NCI-H2107 (cell line): ENCODE measurements around the gene RUFY4.
"Not testable (repeated sequence)": the region's sequence is repeated elsewhere in the genome, so short reads cannot be mapped to it uniquely, and the experiment has no call there.

Experiments used
- DNase-seq: peaks from one replicate; lab custom pipeline; 2025; lab: John Stamatoyannopoulos, UW

Gene RUFY4

GRCh38 chr2:218082586-218083351, 13.7 kb downstream of the RUFY4 start:
- no peak for DNase-seq

DNA sequence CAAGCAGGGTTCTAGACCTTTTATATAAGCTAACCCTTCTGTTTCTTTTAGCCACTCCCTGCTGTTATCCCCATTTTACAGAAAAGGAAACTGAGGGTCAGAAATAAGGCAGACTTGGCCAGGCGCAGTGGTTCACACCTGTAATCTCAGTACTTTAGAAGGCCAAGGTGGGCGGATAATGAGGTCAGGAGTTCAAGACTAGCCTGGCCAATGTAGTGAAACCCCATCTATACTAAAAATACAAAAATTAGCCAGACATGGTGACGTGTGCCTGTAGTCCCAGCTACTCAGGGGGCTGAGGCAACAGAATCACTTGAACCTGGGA, 14.3 kb downstream of the RUFY4 start:
- no peak for DNase-seq

- DNase-seq, result no peak
Measured at GRCh38 chr2:218086478-218086877, 17.4 kb downstream of the RUFY4 start.

DNA sequence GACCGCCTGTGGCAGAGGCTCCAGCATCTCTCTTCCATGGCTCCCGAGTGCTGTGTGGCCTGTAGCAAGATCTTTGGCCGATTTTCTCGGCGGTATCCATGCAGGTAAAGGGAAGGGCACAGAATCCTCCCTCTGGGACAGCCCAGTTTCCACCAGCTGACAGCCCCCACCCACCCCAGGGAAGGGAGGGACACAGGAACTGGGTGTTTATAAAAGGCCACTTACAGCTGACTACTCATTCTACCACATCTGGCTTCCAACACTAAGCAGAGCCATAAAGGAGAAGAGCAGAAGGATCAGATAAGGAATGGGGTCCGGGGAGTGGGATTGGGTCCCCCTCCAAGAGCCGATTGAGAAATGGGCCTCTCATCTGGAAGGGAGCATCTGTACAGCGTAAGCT, 20.2 kb downstream of the RUFY4 start:
- no peak for DNase-seq

GRCh38 chr2:218091746-218092145, 22.7 kb downstream of the RUFY4 start:
- DNase-seq, result no peak

DNA sequence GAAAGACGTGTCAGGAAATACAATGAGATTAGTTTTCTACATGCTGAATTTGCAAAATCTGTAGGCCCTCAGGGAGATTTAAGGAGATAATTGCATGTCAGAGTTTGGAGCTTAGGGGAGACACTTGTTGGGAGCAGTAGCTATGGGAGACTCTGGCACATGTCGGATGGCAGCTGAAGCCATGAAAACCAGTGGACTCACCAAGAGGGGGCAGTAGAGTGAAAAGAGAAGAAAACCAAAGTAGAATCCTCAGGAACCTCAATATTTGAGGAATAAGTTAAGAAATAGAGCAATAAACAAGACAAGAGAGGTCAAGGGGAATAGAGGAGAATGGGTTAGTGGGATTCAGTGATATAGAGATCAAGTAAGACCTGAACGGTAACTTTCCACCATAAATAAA, 24.8 kb downstream of the RUFY4 start:
- no peak for DNase-seq

DNA sequence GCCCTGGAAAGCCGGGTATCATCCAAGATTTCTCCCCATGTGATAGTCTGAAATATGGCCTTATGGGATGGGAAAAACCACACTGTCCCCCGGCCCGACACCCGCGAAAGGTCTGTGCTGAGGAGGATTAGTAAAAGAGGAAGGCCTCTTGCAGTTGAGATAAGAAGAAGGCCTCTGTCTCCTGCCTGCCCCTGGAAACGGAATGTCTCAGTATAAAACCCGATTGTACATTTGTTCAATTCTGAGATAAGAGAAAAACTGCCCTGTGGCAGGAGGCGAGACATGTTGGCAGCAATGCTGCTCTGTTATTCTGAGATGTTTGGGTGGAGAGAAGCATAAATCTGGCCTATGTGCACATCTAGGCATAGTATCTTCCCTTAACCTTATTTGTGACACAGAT, 26.8 kb downstream of the RUFY4 start:
- no peak for DNase-seq

GRCh38 chr2:218097975-218098374, 28.9 kb downstream of the RUFY4 start:
- no peak for DNase-seq

DNA sequence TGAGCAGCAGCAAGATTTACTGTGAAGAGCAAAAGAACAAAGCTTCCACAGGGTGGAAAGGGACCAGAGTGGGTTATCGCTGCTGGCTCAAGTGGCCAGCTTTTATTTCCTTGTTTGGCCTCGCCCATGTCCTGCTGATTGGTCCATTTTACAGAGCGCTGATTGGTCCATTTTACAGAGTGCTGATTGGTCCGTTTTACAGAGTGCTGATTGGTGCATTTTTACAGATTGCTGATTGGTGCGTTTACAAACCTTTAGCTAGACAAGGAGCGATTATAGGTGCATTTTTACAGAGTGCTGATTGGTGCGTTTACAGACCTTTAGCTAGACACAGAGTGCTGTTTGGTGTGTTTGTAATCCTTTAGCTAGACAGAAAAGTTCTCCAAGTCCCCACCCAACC, 39.8 kb downstream of the RUFY4 start:
- DNase-seq, result not testable (repeated sequence)

DNA sequence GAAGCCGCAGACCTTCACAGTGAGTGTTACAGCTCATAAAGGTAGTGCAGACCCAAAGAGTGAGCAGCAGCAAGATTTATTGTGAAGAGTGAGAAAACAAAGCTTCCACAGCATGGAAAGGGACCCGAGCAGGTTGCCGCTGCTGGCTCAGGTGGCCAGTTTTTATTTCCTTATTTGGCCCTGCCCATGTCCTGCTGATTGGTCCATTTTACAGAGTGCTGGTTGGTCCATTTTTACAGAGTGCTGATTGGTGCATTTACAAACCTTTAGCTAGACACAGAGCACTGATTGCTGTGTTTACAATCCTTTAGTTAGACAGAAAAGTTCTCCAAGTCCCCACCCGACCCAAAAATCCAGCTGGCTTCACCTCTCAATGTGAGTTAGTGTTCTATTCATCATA, 52.7 kb downstream of the RUFY4 start:
- not testable (repeated sequence) for DNase-seq

DNA sequence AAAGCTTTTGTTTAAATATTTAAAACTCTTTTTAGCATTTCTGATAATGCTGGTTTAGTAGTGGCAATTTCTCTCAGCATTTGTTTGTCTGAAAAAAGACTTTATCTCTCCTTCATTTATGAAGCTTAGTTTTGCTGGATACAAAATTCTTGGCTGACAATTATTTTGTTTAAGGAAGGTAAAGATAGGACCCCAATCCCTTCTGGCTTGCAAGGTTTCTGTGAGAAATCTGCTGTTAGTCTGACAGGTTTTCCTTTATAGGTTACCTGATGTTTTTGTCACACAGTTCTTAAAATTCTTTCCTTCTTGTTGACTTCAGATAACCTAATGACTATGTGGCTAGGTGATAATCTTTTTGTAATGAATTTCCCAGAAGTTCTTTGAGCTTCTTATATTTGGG, 53.2 kb downstream of the RUFY4 start:
- not testable (repeated sequence) for DNase-seq

- DNase-seq, result no peak
Measured at GRCh38 chr2:218123986-218124385, 54.9 kb downstream of the RUFY4 start.

DNA sequence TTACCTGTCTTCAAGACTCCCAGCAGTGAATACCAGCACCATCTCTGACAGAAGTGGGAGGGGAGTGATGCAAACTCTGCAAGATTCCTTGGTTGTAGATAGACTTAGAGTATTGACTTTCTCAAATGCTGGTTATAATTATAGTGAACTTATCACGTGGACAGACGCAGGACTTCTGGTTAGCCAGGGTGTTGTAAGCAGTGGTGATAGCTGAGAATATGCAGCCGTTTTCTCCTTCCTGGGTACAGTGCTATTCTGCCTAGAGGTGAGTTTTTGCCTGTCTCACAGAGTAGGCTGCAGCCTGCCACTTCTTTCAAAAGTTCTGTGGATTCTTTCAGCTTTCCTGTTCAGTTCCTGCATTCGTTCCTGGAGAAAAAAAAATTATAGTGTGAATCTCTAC, 56.0 kb downstream of the RUFY4 start:
- DNase-seq, result no peak

DNA sequence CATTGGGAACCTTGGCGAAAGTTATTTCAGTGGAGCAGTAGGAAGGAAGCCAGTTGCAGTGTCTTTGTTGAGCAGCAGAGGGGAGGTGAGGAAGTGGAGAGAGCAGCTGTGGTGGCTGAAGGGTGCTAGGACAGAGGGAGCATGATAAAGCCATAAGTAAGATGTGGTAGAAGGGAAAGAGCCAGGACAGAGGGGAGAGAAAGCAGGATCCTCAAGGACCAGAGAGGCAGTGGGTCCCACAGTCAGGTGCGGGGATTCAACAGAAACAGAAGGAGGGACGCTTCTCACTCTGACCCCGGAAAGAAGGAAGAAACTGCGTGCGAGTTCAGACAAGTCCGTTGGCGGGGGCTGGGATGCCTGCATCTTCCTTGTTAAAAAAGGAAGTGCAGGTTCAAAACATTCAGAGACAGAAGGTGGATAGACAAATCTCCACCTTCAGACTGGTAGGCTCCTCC, 56.6 kb downstream of the RUFY4 start, which contains the start of gene CXCR2:
Gene CXCR2, plus strand, starts transcription at position 403 of the 455 bp plus-strand sequence. CDS start 8,774 bp downstream, outside the sequence.
- DNase-seq, result no peak

- DNase-seq, result no peak
Measured at GRCh38 chr2:218127929-218128455, 58.9 kb downstream of the RUFY4 start.

GRCh38 chr2:218128781-218129457, 59.9 kb downstream of the RUFY4 start:
- no peak for DNase-seq

DNA sequence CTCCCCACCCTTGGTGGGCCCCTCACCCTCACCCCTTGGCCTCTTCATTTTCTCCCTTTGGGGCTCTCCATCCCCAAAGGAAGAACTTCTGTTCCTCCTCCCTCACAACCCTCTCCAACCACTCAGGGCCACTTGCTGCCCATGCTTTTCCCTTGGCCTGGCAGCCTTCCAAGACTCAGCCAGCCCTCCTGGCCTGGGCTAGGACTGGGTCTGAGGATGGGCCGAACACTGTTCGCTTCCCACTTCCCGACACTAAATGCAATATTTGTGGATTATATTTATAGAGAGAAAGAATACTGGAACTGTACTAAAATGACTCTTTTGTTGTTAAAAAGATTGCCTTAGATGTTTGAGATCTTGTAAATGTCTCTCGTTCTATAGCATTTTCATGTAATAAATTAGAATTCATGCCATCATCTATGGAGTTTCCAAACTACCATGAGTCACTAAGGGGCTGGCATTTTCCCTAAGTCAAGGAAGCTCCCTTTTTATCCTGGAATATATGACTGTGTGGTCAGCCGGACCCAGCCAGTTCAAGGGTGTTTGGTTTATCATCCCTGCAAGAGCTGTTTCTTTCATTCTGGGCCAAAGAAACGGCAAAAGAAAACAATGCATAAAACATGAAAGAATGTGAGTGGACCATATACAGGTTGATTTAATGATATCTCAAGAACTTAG, 60.5 kb downstream of the RUFY4 start:
- DNase-seq, result no peak

DNA sequence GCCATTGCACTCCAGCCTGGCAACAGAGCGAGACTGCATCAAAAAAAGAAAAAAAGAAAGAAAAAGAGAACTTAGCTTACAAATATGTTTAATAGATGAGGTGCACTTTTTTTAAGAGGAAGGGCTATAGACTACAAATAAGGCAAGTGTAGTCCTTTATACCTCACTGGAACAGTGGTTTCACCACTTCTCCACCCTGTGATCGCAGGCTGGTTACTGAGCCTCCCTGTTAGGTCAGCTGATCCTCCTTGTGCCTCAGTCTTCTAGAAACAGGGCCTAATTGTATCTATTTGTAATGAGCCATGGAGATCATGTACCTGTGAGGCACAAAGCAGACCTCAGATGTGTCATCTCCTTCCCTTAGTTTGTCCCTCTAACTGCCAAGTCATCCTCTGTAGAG, 61.3 kb downstream of the RUFY4 start:
- no peak for DNase-seq

DNA sequence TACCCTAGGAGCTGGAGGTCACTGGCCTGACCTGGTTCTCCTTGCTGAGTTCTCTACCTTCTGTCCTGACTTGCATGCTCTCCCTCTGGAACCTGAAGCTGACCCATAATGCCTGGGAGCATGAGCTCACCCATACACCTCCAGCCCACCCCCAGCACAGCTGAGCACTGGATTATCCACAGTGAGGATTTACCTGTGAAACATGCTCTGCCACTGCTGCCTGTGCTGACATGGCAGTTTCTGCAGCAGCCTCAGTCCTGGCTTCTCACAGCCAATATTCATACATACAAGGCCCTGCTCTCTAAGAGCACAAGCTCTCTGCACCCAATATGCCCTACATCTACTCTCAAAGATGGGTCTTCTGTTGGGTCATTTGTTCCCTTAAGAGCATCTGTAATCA, 61.8 kb downstream of the RUFY4 start:
- no peak for DNase-seq

- no peak for DNase-seq
Measured at GRCh38 chr2:218137514-218137913, 68.5 kb downstream of the RUFY4 start.

GRCh38 chr2:218138047-218138446, 69.0 kb downstream of the RUFY4 start:
- no peak for DNase-seq
